ENCODE data around the gene CCDC112. TPM values are rescaled to one million over a fixed set of nuclear protein-coding genes. Genes with fewer than 3 reads are reported as not detected.
"Not testable (repeated sequence)": the region's sequence is repeated elsewhere in the genome, so short reads cannot be mapped to it uniquely, and the experiment has no call there.

CCDC112 gene
- total and polyA plus RNA-seq, 9 of the 15 experiments (the other 6 are each of a cell fraction or from before 2014, with no cell fraction given) = 3.3 to 15.3 (median 7.4) TPM

DNA sequence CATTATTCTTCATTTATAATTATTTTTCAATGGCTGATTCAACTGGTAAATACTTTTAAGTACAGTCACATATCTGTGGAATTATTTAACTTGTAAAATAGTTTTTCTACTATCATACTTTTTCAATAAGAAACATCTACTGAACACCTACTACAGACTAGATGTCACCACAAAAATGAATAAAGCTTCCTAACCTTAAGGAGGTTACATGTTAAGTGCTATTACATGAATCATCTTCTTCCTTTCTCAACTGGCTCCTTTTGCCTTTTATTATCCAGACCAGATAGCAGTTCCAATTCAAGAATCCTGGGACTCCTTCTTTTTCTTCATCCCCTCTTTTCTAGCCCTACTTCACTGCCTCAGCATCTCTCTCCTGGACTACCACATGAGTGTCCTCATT, 38.5 kb downstream of the CCDC112 start:
- FAIRE-seq = no peak
- intact Hi-C loops (cut with micrococcal nuclease) = no loop called here
- in situ Hi-C loops (cut with MboI) = no loop called here

DNA sequence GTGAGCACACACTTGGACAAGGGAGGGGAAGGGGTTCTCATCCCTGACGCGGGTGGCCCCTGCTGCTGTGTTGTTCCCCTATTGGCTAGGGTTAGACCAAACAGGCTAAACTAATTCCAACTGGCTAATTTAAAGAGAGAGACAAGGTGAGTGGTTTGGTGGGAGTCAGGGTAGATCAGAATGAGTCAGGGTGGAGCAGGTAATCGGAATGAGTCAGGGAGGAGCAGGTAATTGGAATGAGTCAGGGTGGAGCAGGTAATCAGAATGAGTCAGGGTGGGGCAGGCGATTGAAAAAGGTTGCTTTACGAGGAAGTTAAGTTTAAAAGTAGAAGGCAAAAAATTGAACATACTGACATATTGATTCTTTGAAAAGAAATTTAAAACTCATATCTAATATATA, 47.1 kb downstream of the CCDC112 start:
- H3K79me2 ChIP-seq (ENCODE audit: control insufficient read depth, insufficient read depth, low read length) = peaks cover 12% of the 10 kb centered on the region; the same call in 2 of the 3 replicates
- DNase-seq (ENCODE audit: extremely low read depth in 1 of 4, low spot score in 3 of 4); H3K9ac ChIP-seq (ENCODE audit: insufficient read depth in 1 of 2, low read depth in 2 of 2, low read length in 2 of 2); CTCF ChIA-PET (ENCODE audit: low intra/inter-chr PET ratio); H3K27ac ChIP-seq (ENCODE audit: extremely low read depth, low read depth, low read length); H2AFZ ChIP-seq (ENCODE audit: low read depth, low read length); H3K27me3 ChIP-seq (ENCODE audit: control insufficient read depth in 2 of 2, insufficient read depth in 2 of 2, low read length in 2 of 2); H3K4me2 ChIP-seq (ENCODE audit: insufficient read depth, low read length); H3K9me1 ChIP-seq (ENCODE audit: control insufficient read depth, insufficient read depth, low read length); in situ Hi-C loops (cut with MboI); H3K4me3 ChIP-seq; ATAC-seq; FAIRE-seq; H3K9me3 ChIP-seq (replicated peaks; ENCODE audit: control insufficient read depth, insufficient read depth, low read depth, low read length); H3K36me3 ChIP-seq (ENCODE audit: control insufficient read depth, insufficient read depth, low read length); H4K20me1 ChIP-seq (replicated peaks; ENCODE audit: control insufficient read depth, insufficient read depth, low read length); BruUV-seq (replicated peaks); H3K4me1 ChIP-seq (replicated peaks in 1 of 2; ENCODE audit: control insufficient read depth in 2 of 2, insufficient read depth in 2 of 2, low read length in 2 of 2): not testable (repeated sequence)
- intact Hi-C loops (cut with micrococcal nuclease) = loop anchor here (10.0 kb wide), 1 partner anchor 1575 kb away; no protein-coding TSS in a partner anchor
- WGBS (ENCODE audit: insufficient coverage, low coverage, missing lambda C conversion rate) = 67% methylated on average over 5 of the region's 5 CpGs
- POLR2A ChIA-PET = interaction anchor here (1.6 kb wide), 1 partner anchor 13 kb away, joined by 3 read pairs; no protein-coding TSS in a partner anchor

More for the DNA sequence above, 38.5 kb downstream of the CCDC112 start:
- no peaks in the 10 kb centered on the region; the same call in 2 of the 3 replicates for H3K36me3 ChIP-seq (ENCODE audit: control insufficient read depth, insufficient read depth, low read length)
- no peak overlapping the region for H3K27ac ChIP-seq (ENCODE audit: extremely low read depth, low read depth, low read length)
- ATAC-seq (no peak), DNase-seq (ENCODE audit: extremely low read depth in 1 of 4, low spot score in 3 of 4) (no peak)
- no peaks in the 10 kb centered on the region for H4K20me1 ChIP-seq (replicated peaks; ENCODE audit: control insufficient read depth, insufficient read depth, low read length)
- no TSS peak for BruUV-seq (replicated peaks)
- H3K4me1 ChIP-seq (replicated peaks in 1 of 2; ENCODE audit: control insufficient read depth in 2 of 2, insufficient read depth in 2 of 2, low read length in 2 of 2) = peaks cover 0 to 6% of the 10 kb centered on the region in 2 experiments; a peak in 2 of 5 replicates
- peaks cover 77% of the 10 kb centered on the region for H3K79me2 ChIP-seq (ENCODE audit: control insufficient read depth, insufficient read depth, low read length)
- no peak overlapping the region for H3K4me2 ChIP-seq (ENCODE audit: insufficient read depth, low read length)
- H3K9me1 ChIP-seq (ENCODE audit: control insufficient read depth, insufficient read depth, low read length) = no peaks in the 10 kb centered on the region
- no peaks in the 10 kb centered on the region for H3K9me3 ChIP-seq (replicated peaks; ENCODE audit: control insufficient read depth, insufficient read depth, low read depth, low read length)
- H2AFZ ChIP-seq (ENCODE audit: low read depth, low read length) = no peak overlapping the region
- no peaks in the 10 kb centered on the region for H3K27me3 ChIP-seq (ENCODE audit: control insufficient read depth in 2 of 2, insufficient read depth in 2 of 2, low read length in 2 of 2)
- ChIA-PET POLR2A (no interaction called here), CTCF (ENCODE audit: low intra/inter-chr PET ratio) (no interaction called here)
- no peak overlapping the region for H3K4me3 ChIP-seq
- H3K9ac ChIP-seq (ENCODE audit: insufficient read depth in 1 of 2, low read depth in 2 of 2, low read length in 2 of 2) = no peak overlapping the region
- no peak for TF ChIP-seq TBL1XR1 (IDR thresholded peaks at IDR 0.05; ENCODE audit: low read length in 2 of 2)
- no peak for TF ChIP-seq HNRNPK (IDR thresholded peaks at IDR 0.05; ENCODE audit: low read depth, low read length, poor library complexity, severe bottlenecking)

Measured in K562 (cell line).